Measurements from ENCODE around the gene TCF7. TPM values are rescaled to one million over a fixed set of nuclear protein-coding genes. Genes with fewer than 3 reads are reported as not detected.

Gene TCF7
- total RNA-seq, 1 experiment from 2014 or later, result 18.2 TPM

DNA sequence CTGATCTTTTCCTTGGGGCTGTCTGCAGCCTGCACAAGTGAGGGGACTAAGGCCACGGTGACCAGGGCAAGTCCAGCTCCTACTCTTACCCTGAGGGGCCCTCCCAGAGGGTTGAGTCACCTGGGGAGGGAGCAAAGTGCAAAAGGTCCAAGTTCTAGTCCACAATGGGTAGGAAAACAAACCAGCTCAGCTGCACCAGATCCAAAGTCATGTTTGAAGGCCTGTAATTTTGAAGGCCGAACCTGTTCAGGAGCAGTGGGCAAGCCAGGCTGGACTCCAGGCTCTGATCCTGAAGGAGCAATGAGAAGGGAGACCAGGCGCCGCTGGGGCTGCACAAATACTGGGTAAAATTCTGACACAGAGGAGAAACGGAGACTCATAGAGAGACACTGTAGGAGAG, 15.8 kb upstream of the TCF7 start:
- Histone ChIP-seq H4K5ac (ENCODE audit: insufficient read length, low read depth, low read length) (no peak overlapping the region), H3K4me2 (ENCODE audit: insufficient read depth, insufficient read length, low read length) (no peak overlapping the region), H3K9me3 (ENCODE audit: control insufficient read depth, low read depth, low read length) (no peaks in the 10 kb centered on the region), H2BK120ac (ENCODE audit: low read depth, low read length, poor library complexity, severe bottlenecking) (no peak overlapping the region), H4K91ac (ENCODE audit: insufficient read length, low read depth, low read length) (no peak overlapping the region), H3T11ph (ENCODE audit: low read length) (no peak overlapping the region), H3K79me1 (ENCODE audit: insufficient read depth, low read depth, low read length, poor library complexity, severe bottlenecking) (no peaks in the 10 kb centered on the region), H2BK20ac (ENCODE audit: low read depth, low read length, poor library complexity, severe bottlenecking) (no peak overlapping the region), H3K79me2 (ENCODE audit: insufficient read depth, low read length) (no peaks in the 10 kb centered on the region), H3K27me3 (ENCODE audit: insufficient read depth, low read length) (peaks cover 5% of the 10 kb centered on the region; the same call in 1 of the 2 replicates), H4K8ac (replicated peaks; ENCODE audit: insufficient read length, low read depth, low read length) (no peak overlapping the region), H2AK5ac (ENCODE audit: insufficient read length, low read length) (no peak overlapping the region), H2BK15ac (ENCODE audit: low read depth, low read length) (no peak overlapping the region), H3K23me2 (ENCODE audit: insufficient read length, low read depth, low read length, poor library complexity, severe bottlenecking) (no peaks in the 10 kb centered on the region), H2BK5ac (ENCODE audit: insufficient read length, low read length) (no peak overlapping the region), H3K14ac (ENCODE audit: insufficient read depth, low read length) (no peak overlapping the region; the same call in 1 of the 2 replicates), H4K20me1 (ENCODE audit: control insufficient read depth, insufficient read depth, insufficient read length) (peaks cover under 1% of the 10 kb centered on the region), H3K9ac (ENCODE audit: extremely low read depth, insufficient read length, low read length) (no peak overlapping the region), H3K18ac (ENCODE audit: insufficient read length, low read depth, low read length) (no peak overlapping the region), H2AFZ (ENCODE audit: low read length) (no peak overlapping the region), H3K56ac (ENCODE audit: insufficient read length, low read depth, low read length) (no peak overlapping the region), H3K27ac (ENCODE audit: insufficient read length, low read depth, low read length) (no peak overlapping the region), H2BK12ac (ENCODE audit: insufficient read length, low read depth, low read length) (no peak overlapping the region), H3K4me1 (ENCODE audit: insufficient read depth, low read length) (no peaks in the 10 kb centered on the region), H3K23ac (ENCODE audit: insufficient read length, low read depth, low read length) (no peak overlapping the region), H3K4ac (ENCODE audit: low read depth, low read length) (no peak overlapping the region)
- TF ChIP-seq, protein P1, sequence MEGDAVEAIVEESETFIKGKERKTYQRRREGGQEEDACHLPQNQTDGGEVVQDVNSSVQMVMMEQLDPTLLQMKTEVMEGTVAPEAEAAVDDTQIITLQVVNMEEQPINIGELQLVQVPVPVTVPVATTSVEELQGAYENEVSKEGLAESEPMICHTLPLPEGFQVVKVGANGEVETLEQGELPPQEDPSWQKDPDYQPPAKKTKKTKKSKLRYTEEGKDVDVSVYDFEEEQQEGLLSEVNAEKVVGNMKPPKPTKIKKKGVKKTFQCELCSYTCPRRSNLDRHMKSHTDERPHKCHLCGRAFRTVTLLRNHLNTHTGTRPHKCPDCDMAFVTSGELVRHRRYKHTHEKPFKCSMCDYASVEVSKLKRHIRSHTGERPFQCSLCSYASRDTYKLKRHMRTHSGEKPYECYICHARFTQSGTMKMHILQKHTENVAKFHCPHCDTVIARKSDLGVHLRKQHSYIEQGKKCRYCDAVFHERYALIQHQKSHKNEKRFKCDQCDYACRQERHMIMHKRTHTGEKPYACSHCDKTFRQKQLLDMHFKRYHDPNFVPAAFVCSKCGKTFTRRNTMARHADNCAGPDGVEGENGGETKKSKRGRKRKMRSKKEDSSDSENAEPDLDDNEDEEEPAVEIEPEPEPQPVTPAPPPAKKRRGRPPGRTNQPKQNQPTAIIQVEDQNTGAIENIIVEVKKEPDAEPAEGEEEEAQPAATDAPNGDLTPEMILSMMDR (conservative IDR thresholded peaks at IDR 0.05), result no peak
- peaks cover 51 to 57% of the 10 kb centered on the region in 2 experiments for H3K4me1 Mint-ChIP-seq
- DNase-seq, result no peak
- no CpG with 5 or more reads among the region's 5 CpGs for WGBS (ENCODE audit: extremely low coverage, insufficient read length, low lambda C conversion rate)
- no peak overlapping the region; a peak in 1 of 7 replicates for H3K27ac Mint-ChIP-seq
- peaks cover 65% of the 10 kb centered on the region for H3K27me3 Mint-ChIP-seq (ENCODE audit: low read depth)
- H3K4me3 Mint-ChIP-seq, result no peak overlapping the region
- H3K9me3 Mint-ChIP-seq, result no peaks in the 10 kb centered on the region
- H3K36me3 Mint-ChIP-seq (ENCODE audit: insufficient read depth in 1 of 3, low read depth in 3 of 3), result no peaks in the 10 kb centered on the region

All from H9 (cell line).